Mesenchymal stem cell (in vitro differentiated cells and primary cell): ENCODE data around the gene ARAP2.

Experiments used
- DNase-seq: peaks from one replicate; pipeline ENCODE4 v3.0.0-alpha.2; 2013
- H2AFZ ChIP-seq: one replicate; pipeline ENCODE4 v1.6.1; 2013; ENCODE audit warnings: low read depth, mild to moderate bottlenecking, control low read depth, inconsistent platforms, low read length, moderate library complexity
- H2AK5ac ChIP-seq: 2 replicates; pipeline ENCODE4 v1.6.1; 2013; ENCODE audit warnings: low read length, moderate library complexity, mild to moderate bottlenecking, inconsistent platforms; ENCODE audit not compliant: severe bottlenecking
- H2BK120ac ChIP-seq: one replicate; pipeline ENCODE4 v1.6.1; 2013; ENCODE audit warnings: low read depth, mild to moderate bottlenecking, inconsistent platforms, low read length, moderate library complexity
- H2BK12ac ChIP-seq, 2 experiments: one replicate each; pipeline ENCODE4 v1.6.1; 2013; ENCODE audit warnings: inconsistent platforms in 2 of 2, low read length in 2 of 2, mild to moderate bottlenecking in 2 of 2, moderate library complexity in 2 of 2, control low read depth in 1 of 2
- H2BK15ac ChIP-seq: one replicate; pipeline ENCODE4 v1.6.1; 2013; ENCODE audit warnings: mild to moderate bottlenecking, low read depth, inconsistent platforms; ENCODE audit not compliant: poor library complexity, severe bottlenecking
- H2BK5ac ChIP-seq: 2 replicates; pipeline ENCODE4 v1.6.1; 2013; ENCODE audit warnings: low read depth, mild to moderate bottlenecking, low read length, control low read depth, inconsistent platforms; ENCODE audit not compliant: poor library complexity, severe bottlenecking
- H3K14ac ChIP-seq, 2 experiments: one replicate each; pipeline ENCODE4 v1.6.1; 2013; ENCODE audit warnings: inconsistent platforms in 2 of 2, low read length in 2 of 2, control low read depth in 1 of 2, mild to moderate bottlenecking in 1 of 2, moderate library complexity in 1 of 2
- H3K18ac ChIP-seq, 2 experiments: one replicate each; pipeline ENCODE4 v1.6.1; 2013; ENCODE audit warnings: inconsistent platforms in 2 of 2, low read length in 2 of 2, control low read depth in 1 of 2, low read depth in 1 of 2, mild to moderate bottlenecking in 1 of 2
- H3K23ac ChIP-seq, 2 experiments: one replicate each; pipeline ENCODE4 v1.6.1; 2013; ENCODE audit warnings: inconsistent platforms in 2 of 2, low read length in 2 of 2, mild to moderate bottlenecking in 2 of 2, moderate library complexity in 2 of 2, control low read depth in 1 of 2
- H3K27ac ChIP-seq: 2 replicates; pipeline ENCODE4 v1.5.1; 2013; ENCODE audit warnings: mild to moderate bottlenecking, moderate library complexity, low read length, control low read depth, inconsistent platforms; ENCODE audit not compliant: poor library complexity, severe bottlenecking
- H3K27me3 ChIP-seq, 2 experiments: 2 replicates each; pipeline versions ENCODE4 v1.6.1 to v1.7.0; 2013; ENCODE audit warnings: low read length in 2 of 2, mild to moderate bottlenecking in 2 of 2, moderate library complexity in 2 of 2, control low read depth in 1 of 2, inconsistent platforms in 1 of 2; ENCODE audit not compliant: control insufficient read depth in 1 of 2, insufficient read depth in 1 of 2
- H3K36me3 ChIP-seq, 2 experiments: 2 replicates each; pipeline versions ENCODE4 v1.6.1 to v1.7.0; 2013; ENCODE audit warnings: low read length in 2 of 2, control low read depth in 1 of 2, inconsistent platforms in 1 of 2, low read depth in 1 of 2, mild to moderate bottlenecking in 1 of 2; ENCODE audit not compliant: insufficient read depth in 2 of 2, control insufficient read depth in 1 of 2
- H3K4ac ChIP-seq, 2 experiments: one replicate each; pipeline ENCODE4 v1.6.1; 2013; ENCODE audit warnings: inconsistent platforms in 2 of 2, low read length in 2 of 2, mild to moderate bottlenecking in 2 of 2, moderate library complexity in 2 of 2, control low read depth in 1 of 2, low read depth in 1 of 2
- H3K4me1 ChIP-seq: 2 replicates; pipeline ENCODE4 v1.6.1; 2013; ENCODE audit warnings: low read depth, low read length, control low read depth; ENCODE audit not compliant: control insufficient read depth, insufficient read depth
- H3K4me2 ChIP-seq: 2 replicates; pipeline ENCODE4 v1.6.1; 2013; ENCODE audit warnings: low read length, mild to moderate bottlenecking, inconsistent platforms; ENCODE audit not compliant: poor library complexity, severe bottlenecking
- H3K4me3 ChIP-seq, 2 experiments: 2 replicates each; pipeline versions ENCODE4 v1.5.1 to v1.7.0; 2013; ENCODE audit warnings: low read length in 2 of 2, mild to moderate bottlenecking in 2 of 2, control low read depth in 1 of 2, low read depth in 1 of 2; ENCODE audit not compliant: insufficient read depth in 1 of 2
- H3K79me1 ChIP-seq: replicated peaks from 2 replicates; pipeline ENCODE4 v1.6.1; 2013; ENCODE audit warnings: mild to moderate bottlenecking, control low read depth, low read length, inconsistent platforms; ENCODE audit not compliant: poor library complexity, severe bottlenecking
- H3K9ac ChIP-seq: 2 replicates; pipeline ENCODE4 v1.7.0; 2013; ENCODE audit warnings: mild to moderate bottlenecking, low read length, moderate library complexity
- H3K9me3 ChIP-seq: 2 replicates; pipeline ENCODE4 v1.7.0; 2013; ENCODE audit warnings: mild to moderate bottlenecking, low read length; ENCODE audit not compliant: control insufficient read depth
- H4K8ac ChIP-seq: one replicate; pipeline ENCODE4 v1.6.1; 2013; ENCODE audit warnings: inconsistent platforms, mild to moderate bottlenecking, low read length, moderate library complexity
- H4K91ac ChIP-seq: one replicate; pipeline ENCODE4 v1.6.1; 2013; ENCODE audit warnings: mild to moderate bottlenecking, low read length, inconsistent platforms
- WGBS: methylation state at CpG from one replicate; pipeline ENCODE4 v1.1.7; 2013; ENCODE audit warnings: mixed read lengths; 5-methylcytosine and 5-hydroxymethylcytosine counted together

ARAP2 gene

DNA sequence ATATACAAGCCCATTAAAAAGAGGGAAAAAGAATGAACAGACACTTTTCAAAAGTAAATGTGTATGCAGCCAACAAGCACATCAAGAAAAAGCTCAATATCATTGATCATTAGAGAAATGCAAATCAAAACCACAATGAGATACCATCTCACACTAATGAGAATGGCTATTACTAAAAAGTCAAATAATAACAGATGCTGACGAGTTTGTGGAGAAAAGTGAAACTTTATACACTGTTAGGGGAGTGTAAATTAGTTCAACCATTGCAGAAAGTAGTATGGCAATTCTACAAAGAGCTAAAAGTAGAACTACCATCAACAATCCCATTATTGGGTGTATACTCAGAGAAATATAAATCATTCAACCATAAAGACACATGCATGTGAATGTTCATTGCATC lies 203.0 kb downstream of the ARAP2 start:
- no peak overlapping the region for H2BK120ac ChIP-seq
- no peaks in the 10 kb centered on the region for H3K4me1 ChIP-seq
- no peak overlapping the region for H3K27ac ChIP-seq
- no peak overlapping the region for H4K91ac ChIP-seq
- H3K4ac ChIP-seq = no peak overlapping the region
- H2BK5ac ChIP-seq = no peak overlapping the region
- H3K9me3 ChIP-seq = peaks cover 10% of the 10 kb centered on the region
- DNase-seq = no peak
- H2BK15ac ChIP-seq = no peak overlapping the region
- no CpG with 5 or more reads among the region's 1 CpG for WGBS
- no peak overlapping the region for H2AFZ ChIP-seq
- H3K18ac ChIP-seq = no peak overlapping the region
- no peak overlapping the region for H3K4me3 ChIP-seq
- H3K4me2 ChIP-seq = no peak overlapping the region
- H2BK12ac ChIP-seq = no peak overlapping the region
- H3K14ac ChIP-seq = no peak overlapping the region
- H3K27me3 ChIP-seq = no peaks in the 10 kb centered on the region
- no peaks in the 10 kb centered on the region for H3K79me1 ChIP-seq
- no peak overlapping the region for H3K9ac ChIP-seq
- no peaks in the 10 kb centered on the region for H3K36me3 ChIP-seq
- no peak overlapping the region for H3K23ac ChIP-seq
- no peak overlapping the region for H4K8ac ChIP-seq
- no peak overlapping the region for H2AK5ac ChIP-seq

DNA sequence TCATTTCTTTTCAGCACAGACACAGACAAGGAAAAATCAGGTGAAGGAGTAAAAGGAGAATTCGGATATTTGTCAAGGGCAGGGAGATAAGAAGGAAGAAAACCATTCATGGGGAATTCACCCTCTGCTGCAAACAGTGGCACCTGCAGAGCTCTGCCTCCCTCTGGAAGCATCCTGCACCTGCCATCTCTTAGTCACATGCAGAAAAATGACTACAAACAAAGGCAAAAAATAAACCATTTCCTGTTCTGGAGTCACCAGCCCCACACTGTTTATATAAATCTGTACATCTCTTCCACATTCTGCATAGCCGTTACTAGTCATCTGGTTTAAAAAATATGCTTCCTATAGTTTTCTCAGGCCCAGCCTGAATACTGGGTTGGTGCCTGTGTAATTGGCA lies 205.3 kb downstream of the ARAP2 start:
- H3K4me3 ChIP-seq = no peak overlapping the region
- no peak overlapping the region for H2BK5ac ChIP-seq
- H3K4me2 ChIP-seq = no peak overlapping the region
- peaks cover 10% of the 10 kb centered on the region for H3K9me3 ChIP-seq
- H3K9ac ChIP-seq = no peak overlapping the region
- no peak overlapping the region for H3K4ac ChIP-seq
- DNase-seq = no peak
- no peak overlapping the region for H4K91ac ChIP-seq
- no peak overlapping the region for H3K23ac ChIP-seq
- no peak overlapping the region for H2BK120ac ChIP-seq
- no peak overlapping the region for H3K14ac ChIP-seq
- H3K4me1 ChIP-seq = no peaks in the 10 kb centered on the region
- H3K27me3 ChIP-seq = no peaks in the 10 kb centered on the region
- no peak overlapping the region for H2BK15ac ChIP-seq
- no peak overlapping the region for H2AFZ ChIP-seq
- H3K79me1 ChIP-seq = no peaks in the 10 kb centered on the region
- no peak overlapping the region for H4K8ac ChIP-seq
- H3K18ac ChIP-seq = no peak overlapping the region
- H2AK5ac ChIP-seq = no peak overlapping the region
- no peaks in the 10 kb centered on the region for H3K36me3 ChIP-seq
- H2BK12ac ChIP-seq = no peak overlapping the region
- WGBS = 61% methylated on average over 2 of the region's 2 CpGs
- H3K27ac ChIP-seq = no peak overlapping the region

DNA sequence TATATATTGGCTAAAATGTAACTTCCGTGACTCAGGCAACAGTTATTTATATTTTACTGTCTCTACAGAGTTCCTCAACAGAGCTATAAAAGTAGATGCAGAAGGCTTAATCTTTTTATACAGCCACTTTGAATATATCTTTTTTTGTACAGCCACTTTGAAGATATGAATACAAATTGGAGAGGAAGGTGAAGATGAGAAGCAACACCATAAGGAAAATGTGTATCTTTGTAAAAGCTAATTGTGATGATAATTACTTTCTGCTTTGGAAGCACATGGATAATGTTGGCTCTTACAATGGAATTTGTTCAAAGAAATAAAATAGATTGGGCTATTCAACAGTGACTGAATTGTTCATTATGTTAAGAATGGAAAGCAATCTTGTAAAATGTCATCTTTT lies 205.8 kb downstream of the ARAP2 start:
- H3K23ac ChIP-seq = no peak overlapping the region
- H4K91ac ChIP-seq = no peak overlapping the region
- DNase-seq = no peak
- no peak overlapping the region for H3K4me2 ChIP-seq
- no peaks in the 10 kb centered on the region for H3K4me1 ChIP-seq
- no peak overlapping the region for H3K4ac ChIP-seq
- H3K27ac ChIP-seq = no peak overlapping the region
- H4K8ac ChIP-seq = no peak overlapping the region
- no peaks in the 10 kb centered on the region for H3K27me3 ChIP-seq
- peaks cover 10% of the 10 kb centered on the region for H3K9me3 ChIP-seq
- no peak overlapping the region for H3K14ac ChIP-seq
- H3K9ac ChIP-seq = no peak overlapping the region
- H2BK120ac ChIP-seq = no peak overlapping the region
- no peak overlapping the region for H2AK5ac ChIP-seq
- WGBS = no CpG with 5 or more reads among the region's 1 CpG
- no peak overlapping the region for H3K4me3 ChIP-seq
- no peak overlapping the region for H3K18ac ChIP-seq
- no peak overlapping the region for H2AFZ ChIP-seq
- no peak overlapping the region for H2BK5ac ChIP-seq
- H3K79me1 ChIP-seq = no peaks in the 10 kb centered on the region
- H3K36me3 ChIP-seq = no peaks in the 10 kb centered on the region
- H2BK12ac ChIP-seq = no peak overlapping the region
- H2BK15ac ChIP-seq = no peak overlapping the region

DNA sequence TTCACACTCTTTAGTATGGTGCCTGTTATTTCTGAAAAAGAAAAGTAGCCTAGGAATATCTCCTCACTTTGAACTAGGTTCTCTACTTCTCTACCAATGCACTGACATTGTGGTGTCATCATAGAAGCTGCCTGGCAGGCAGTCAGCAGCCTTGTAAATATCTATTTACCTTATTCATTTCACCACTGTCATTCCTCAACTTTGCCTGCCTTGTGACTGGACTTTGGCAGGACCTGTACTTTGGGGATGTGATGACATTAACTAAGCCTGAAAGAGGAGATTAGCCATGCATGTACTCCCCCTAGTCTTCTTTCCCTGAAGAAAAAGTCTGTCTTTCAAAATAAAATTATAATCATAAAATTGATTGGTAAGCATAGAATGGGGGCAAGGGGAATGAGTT lies 207.2 kb downstream of the ARAP2 start:
- Histone ChIP-seq H3K9me3 (peaks cover 14% of the 10 kb centered on the region), H3K36me3 (no peaks in the 10 kb centered on the region), H3K4me1 (no peaks in the 10 kb centered on the region), H2BK15ac (no peak overlapping the region), H3K9ac (no peak overlapping the region), H2AK5ac (no peak overlapping the region), H3K4me3 (no peak overlapping the region), H3K18ac (no peak overlapping the region), H2BK5ac (no peak overlapping the region), H3K79me1 (no peaks in the 10 kb centered on the region), H4K91ac (no peak overlapping the region), H3K14ac (no peak overlapping the region), H3K23ac (no peak overlapping the region), H2BK12ac (no peak overlapping the region), H3K4me2 (no peak overlapping the region), H3K27ac (no peak overlapping the region), H3K4ac (no peak overlapping the region), H2AFZ (no peak overlapping the region), H3K27me3 (no peaks in the 10 kb centered on the region), H2BK120ac (no peak overlapping the region), H4K8ac (no peak overlapping the region)
- DNase-seq = no peak
